Measurements from ENCODE around the gene SLC17A2. TPM values are rescaled to one million over a fixed set of nuclear protein-coding genes. Genes with fewer than 3 reads are reported as not detected.

Gene SLC17A2
- total RNA-seq, 2 donors from 2014 or later, result not detected

GRCh38 chr6:25875926-25876602 lies 54.4 kb downstream of the SLC17A2 start:
- Mint-ChIP-seq H3K36me3 (no peaks in the 10 kb centered on the region), H3K27ac (no peak overlapping the region), H3K9me3 (no peaks in the 10 kb centered on the region), H3K4me3 (no peak overlapping the region), H3K4me1 (ENCODE audit: low read depth in 2 of 2) (peaks cover 11 to 19% of the 10 kb centered on the region in 2 donors), H3K27me3 (no peaks in the 10 kb centered on the region)
- ATAC-seq (no peak), DNase-seq (ENCODE audit: low spot score) (no peak)

DNA sequence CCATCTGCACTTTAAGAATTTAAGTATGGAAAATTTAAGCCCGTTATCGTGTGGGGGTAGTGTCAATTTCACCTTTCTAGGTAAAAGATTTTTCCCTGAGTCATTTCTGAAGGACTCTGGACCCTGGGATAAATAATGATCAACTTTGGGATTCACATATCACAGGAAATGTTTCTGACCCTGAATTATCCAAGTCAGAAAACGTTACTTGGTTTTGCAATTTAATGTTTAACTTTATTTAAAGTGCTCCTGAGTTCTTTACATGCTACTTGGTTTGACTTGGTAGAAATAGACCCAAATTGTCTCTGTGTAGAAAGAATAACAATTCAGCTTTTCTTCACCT lies 55.0 kb downstream of the SLC17A2 start:
- no peak overlapping the region for H3K4me3 Mint-ChIP-seq
- H3K4me1 Mint-ChIP-seq (ENCODE audit: low read depth in 2 of 2), result peaks cover 11 to 19% of the 10 kb centered on the region in 2 donors
- H3K9me3 Mint-ChIP-seq, result no peaks in the 10 kb centered on the region
- no peak for DNase-seq (ENCODE audit: low spot score)
- H3K27ac Mint-ChIP-seq, result no peak overlapping the region
- no peaks in the 10 kb centered on the region for H3K36me3 Mint-ChIP-seq
- ATAC-seq, result no peak
- H3K27me3 Mint-ChIP-seq, result no peaks in the 10 kb centered on the region

- H3K4me1 Mint-ChIP-seq (ENCODE audit: low read depth in 2 of 2), result peaks cover 11 to 19% of the 10 kb centered on the region in 2 donors
- H3K9me3 Mint-ChIP-seq, result no peaks in the 10 kb centered on the region
- peak overlapping the region; percentile 13 for H3K4me3 Mint-ChIP-seq
- H3K27ac Mint-ChIP-seq, result peak overlapping the region in 1 of 2 donors; percentile 60
- H3K27me3 Mint-ChIP-seq, result no peaks in the 10 kb centered on the region
- DNase-seq (ENCODE audit: low spot score) (no peak), ATAC-seq (peak; percentile 64 to 70)
- no peaks in the 10 kb centered on the region for H3K36me3 Mint-ChIP-seq
These were observed 55.5 kb downstream of the SLC17A2 start for GRCh38 chr6:25874822-25875562.

GRCh38 chr6:25874118-25874517 lies 56.4 kb downstream of the SLC17A2 start, which contains the start of gene SLC17A3:
Gene SLC17A3 (minus strand): TSS chr6:25874243. CDS start chr6:25868387, 5,856 bp downstream.
- no peaks in the 10 kb centered on the region for H3K36me3 Mint-ChIP-seq
- peak within 1 kb of the TSS; percentile 13 for H3K4me3 Mint-ChIP-seq
- H3K27me3 Mint-ChIP-seq, result no peaks in the 10 kb centered on the region
- no peaks in the 10 kb centered on the region for H3K9me3 Mint-ChIP-seq
- ATAC-seq, result no peak
- H3K27ac Mint-ChIP-seq, result peak within 1 kb of the TSS in 1 of 2 donors; percentile 60
- peaks cover 11 to 19% of the 10 kb centered on the region in 2 donors for H3K4me1 Mint-ChIP-seq (ENCODE audit: low read depth in 2 of 2)
- DNase-seq (ENCODE audit: low spot score), result no peak

- no peak overlapping the region for H3K27ac Mint-ChIP-seq
- H3K36me3 Mint-ChIP-seq, result no peaks in the 10 kb centered on the region
- DNase-seq (ENCODE audit: low spot score), result no peak
- H3K9me3 Mint-ChIP-seq, result no peaks in the 10 kb centered on the region
- no peak overlapping the region for H3K4me3 Mint-ChIP-seq
- ATAC-seq, result peak in 1 of 2 donors; percentile 6
- H3K4me1 Mint-ChIP-seq (ENCODE audit: low read depth in 2 of 2), result peaks cover 11 to 19% of the 10 kb centered on the region in 2 donors
- H3K27me3 Mint-ChIP-seq, result no peaks in the 10 kb centered on the region
These were observed 57.7 kb downstream of the SLC17A2 start for GRCh38 chr6:25872814-25873213.

GRCh38 chr6:25869840-25870239 lies 60.7 kb downstream of the SLC17A2 start:
- Mint-ChIP-seq H3K9me3 (no peaks in the 10 kb centered on the region), H3K4me1 (ENCODE audit: low read depth in 2 of 2) (peaks cover 11 to 25% of the 10 kb centered on the region in 2 donors), H3K4me3 (no peak overlapping the region), H3K27ac (no peak overlapping the region), H3K36me3 (no peaks in the 10 kb centered on the region), H3K27me3 (no peaks in the 10 kb centered on the region)
- DNase-seq (ENCODE audit: low spot score), result no peak
- ATAC-seq, result no peak

DNA sequence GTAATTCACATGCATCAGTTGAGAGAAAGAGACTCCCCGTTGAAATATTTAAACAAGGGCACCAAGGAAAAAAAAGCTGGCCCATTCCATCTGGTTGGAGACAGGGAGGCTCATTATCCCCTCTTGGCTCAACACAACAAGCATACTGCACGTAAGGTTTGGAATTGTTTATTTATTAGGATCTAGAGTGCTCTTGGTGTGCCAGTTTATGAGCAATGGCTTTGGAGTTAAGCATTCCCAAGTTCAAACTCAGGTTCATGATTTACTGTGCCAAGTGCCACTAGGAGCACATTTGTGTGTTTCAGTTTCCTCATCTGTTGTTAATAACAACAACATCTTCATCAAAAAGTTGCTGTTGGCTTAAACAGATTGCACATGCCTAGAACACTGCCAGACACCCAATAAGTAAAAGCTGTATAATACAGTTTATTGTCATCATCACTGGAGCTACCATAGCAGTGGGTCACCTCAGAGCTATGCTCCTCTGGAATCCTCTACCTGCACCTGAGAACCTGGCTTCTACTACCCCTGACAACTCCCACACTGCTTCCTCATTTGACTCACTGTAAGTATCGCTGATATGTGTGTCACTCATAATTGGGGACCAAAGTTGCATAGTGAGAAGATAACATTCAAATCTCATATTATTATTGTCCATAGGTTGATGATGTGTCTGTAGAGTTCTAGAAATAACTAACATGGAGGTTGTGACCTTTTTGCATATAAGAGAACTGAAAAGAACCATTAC lies 61.9 kb downstream of the SLC17A2 start:
- no peak for ATAC-seq
- peaks cover 11% of the 10 kb centered on the region for H3K9me3 Mint-ChIP-seq
- H3K4me1 Mint-ChIP-seq (ENCODE audit: low read depth in 2 of 2), result peaks cover 9 to 27% of the 10 kb centered on the region in 2 donors
- peaks cover 11% of the 10 kb centered on the region for H3K36me3 Mint-ChIP-seq
- no peak for DNase-seq (ENCODE audit: low spot score)
- H3K27ac Mint-ChIP-seq, result no peak overlapping the region
- H3K27me3 Mint-ChIP-seq, result no peaks in the 10 kb centered on the region
- H3K4me3 Mint-ChIP-seq, result no peak overlapping the region

- no peak overlapping the region for H3K27ac Mint-ChIP-seq
- ATAC-seq, result peak in 1 of 2 donors; percentile 68
- no peaks in the 10 kb centered on the region for H3K27me3 Mint-ChIP-seq
- no peak for DNase-seq (ENCODE audit: low spot score)
- H3K4me3 Mint-ChIP-seq, result no peak overlapping the region
- H3K4me1 Mint-ChIP-seq (ENCODE audit: low read depth in 2 of 2), result peaks cover 4 to 19% of the 10 kb centered on the region in 2 donors
- H3K9me3 Mint-ChIP-seq, result peaks cover 11% of the 10 kb centered on the region
- peaks cover 13% of the 10 kb centered on the region for H3K36me3 Mint-ChIP-seq
These were observed 64.5 kb downstream of the SLC17A2 start for GRCh38 chr6:25866011-25866410.

DNA sequence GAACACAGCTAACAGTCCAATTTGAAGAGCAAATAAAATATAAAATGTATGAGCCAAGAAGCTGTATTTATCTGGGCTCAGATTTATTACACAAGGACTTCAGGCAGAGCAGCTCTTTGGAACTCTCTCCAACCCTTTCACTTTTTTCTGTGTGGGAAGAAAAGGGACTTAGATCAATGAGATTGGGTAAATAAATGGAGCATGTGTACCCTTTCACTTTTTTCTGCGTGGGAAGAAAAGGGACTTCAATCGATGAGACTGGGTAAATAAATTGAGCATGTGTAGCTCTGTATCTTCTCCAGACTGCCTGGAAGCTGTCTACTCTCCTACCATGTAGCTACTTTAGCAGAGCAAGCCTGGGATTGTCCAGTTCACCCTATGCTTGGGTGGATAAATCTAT lies 67.1 kb downstream of the SLC17A2 start:
- no peak overlapping the region for H3K27ac Mint-ChIP-seq
- H3K27me3 Mint-ChIP-seq, result peaks cover 3 to 5% of the 10 kb centered on the region in 2 donors
- DNase-seq (ENCODE audit: low spot score) (no peak), ATAC-seq (no peak)
- no peak overlapping the region for H3K4me3 Mint-ChIP-seq
- peaks cover 4 to 22% of the 10 kb centered on the region in 2 donors for H3K4me1 Mint-ChIP-seq (ENCODE audit: low read depth in 2 of 2)
- peaks cover 13% of the 10 kb centered on the region for H3K36me3 Mint-ChIP-seq
- H3K9me3 Mint-ChIP-seq, result peaks cover 11% of the 10 kb centered on the region

Other genes starting within 250 kb of the SLC17A2 start
- not detected for gene SLC17A4, start 175.9 kb downstream of the SLC17A2 start, total RNA-seq
- not detected for gene SLC17A1, start 98.6 kb downstream of the SLC17A2 start, total RNA-seq
- not detected for gene SLC17A3, start 56.4 kb downstream of the SLC17A2 start, total RNA-seq
- gene TRIM38, start 32.1 kb upstream of the SLC17A2 start, total RNA-seq, result 10 to 100 TPM; 17.8 to 19.1 TPM
- 1 to 10 TPM in 1 of 2 donors, under 1 TPM in 1; 0.62 to 1.5 TPM for gene HFE, start 156.7 kb upstream of the SLC17A2 start, total RNA-seq